ENCODE results near the gene MAPK4.

- TF ChIP-seq, protein P1, sequence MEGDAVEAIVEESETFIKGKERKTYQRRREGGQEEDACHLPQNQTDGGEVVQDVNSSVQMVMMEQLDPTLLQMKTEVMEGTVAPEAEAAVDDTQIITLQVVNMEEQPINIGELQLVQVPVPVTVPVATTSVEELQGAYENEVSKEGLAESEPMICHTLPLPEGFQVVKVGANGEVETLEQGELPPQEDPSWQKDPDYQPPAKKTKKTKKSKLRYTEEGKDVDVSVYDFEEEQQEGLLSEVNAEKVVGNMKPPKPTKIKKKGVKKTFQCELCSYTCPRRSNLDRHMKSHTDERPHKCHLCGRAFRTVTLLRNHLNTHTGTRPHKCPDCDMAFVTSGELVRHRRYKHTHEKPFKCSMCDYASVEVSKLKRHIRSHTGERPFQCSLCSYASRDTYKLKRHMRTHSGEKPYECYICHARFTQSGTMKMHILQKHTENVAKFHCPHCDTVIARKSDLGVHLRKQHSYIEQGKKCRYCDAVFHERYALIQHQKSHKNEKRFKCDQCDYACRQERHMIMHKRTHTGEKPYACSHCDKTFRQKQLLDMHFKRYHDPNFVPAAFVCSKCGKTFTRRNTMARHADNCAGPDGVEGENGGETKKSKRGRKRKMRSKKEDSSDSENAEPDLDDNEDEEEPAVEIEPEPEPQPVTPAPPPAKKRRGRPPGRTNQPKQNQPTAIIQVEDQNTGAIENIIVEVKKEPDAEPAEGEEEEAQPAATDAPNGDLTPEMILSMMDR (conservative IDR thresholded peaks at IDR 0.05) = no peak
- TF ChIP-seq EZH2 (IDR thresholded peaks at IDR 0.05; ENCODE audit: low read depth) = no peak
Observed at GRCh38 chr18:50715919-50716318, 156.0 kb downstream of the MAPK4 start.
